GM18526 (cell line): ENCODE results near the gene LEF1.

Source experiments
- POLR2A ChIP-seq: IDR thresholded peaks from 3 replicates; pipeline ENCODE4 v1.6.1; 2011; ENCODE audit not compliant: insufficient read length; ENCODE audit errors: extremely low read depth

LEF1 gene

DNA sequence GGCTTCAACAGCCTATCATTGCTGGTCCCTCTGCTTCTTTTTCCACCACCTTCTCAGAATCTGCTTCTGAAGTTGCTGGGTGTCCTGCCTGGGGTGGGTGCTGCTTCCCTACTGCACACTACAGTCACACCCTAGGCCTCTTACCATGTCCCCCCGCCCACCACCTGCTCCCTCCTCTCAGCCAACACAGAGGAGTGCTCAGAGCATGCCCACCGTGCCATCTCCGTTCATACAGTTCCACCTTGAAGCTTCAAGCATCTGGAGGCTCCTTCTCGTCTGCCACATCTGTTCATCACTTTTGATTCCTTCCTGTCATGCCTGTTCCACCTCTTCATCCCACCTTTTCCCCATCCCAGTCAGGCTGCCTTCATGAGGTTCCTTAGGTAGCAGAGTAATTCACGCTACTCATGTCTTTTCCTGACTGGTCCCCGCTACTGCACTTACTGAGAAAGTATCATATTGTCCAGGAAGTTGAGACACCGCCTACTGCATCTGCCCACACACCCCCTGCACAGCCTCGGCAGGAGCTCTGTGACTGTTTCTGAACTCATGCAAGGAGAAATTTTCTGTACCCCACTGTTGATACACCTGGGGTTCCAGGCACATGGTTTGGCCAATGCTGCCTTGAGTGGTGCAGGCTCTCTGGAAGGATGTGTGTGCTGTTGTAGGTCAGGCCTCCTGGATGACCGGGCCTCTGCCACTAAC, 139.6 kb downstream of the LEF1 start:
- no peak for TF ChIP-seq POLR2A

DNA sequence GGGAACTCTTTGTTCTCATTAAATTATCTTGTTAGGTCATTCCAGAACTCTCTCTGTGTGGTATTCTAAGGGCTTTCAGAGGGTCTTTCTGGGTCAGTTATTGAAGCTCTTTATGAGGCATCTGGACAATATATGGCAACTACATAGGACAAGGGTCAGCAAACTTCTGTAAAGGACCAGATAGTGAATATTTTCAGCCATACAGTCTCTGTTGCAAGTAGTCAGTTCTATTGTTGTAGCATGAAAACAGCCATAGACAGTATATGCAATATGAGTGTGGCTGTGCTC, 143.9 kb downstream of the LEF1 start:
- TF ChIP-seq POLR2A: no peak

DNA sequence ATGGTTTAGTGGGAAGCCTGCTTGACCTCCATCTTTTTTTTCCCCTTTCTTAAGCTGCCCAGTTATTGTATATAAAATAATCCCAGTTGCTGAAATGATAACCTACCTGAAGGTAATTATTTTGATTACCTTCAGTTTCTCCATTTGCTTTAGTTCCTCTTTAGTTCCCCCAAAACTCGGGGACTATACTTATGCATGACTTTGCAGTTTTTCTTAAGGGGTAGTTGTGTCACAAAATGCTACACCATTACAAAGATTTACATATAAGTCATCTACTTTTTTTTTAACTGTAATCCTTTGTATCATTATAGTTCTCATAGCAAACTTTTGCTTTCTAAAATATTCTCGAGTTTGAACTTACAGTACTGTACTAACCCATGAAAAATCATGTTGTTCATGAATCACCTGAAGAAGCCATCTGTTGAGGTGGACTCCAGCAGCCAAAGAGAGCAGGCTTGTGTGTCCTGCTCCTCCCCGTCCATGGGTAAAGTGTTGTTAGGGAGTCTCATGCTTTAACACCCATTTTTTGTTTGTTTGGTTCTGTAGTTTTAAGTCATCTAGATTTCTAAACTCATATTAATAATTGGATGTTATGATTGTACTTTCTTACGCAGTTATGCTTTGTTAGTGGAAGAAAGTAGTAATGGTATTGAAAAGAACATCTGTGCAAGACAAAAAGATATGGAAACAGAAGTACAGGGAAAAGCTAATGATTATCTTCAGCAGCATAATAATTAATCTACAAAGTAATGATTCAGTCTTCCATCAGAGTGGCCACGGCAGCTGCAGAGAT, 144.5 kb downstream of the LEF1 start:
- TF ChIP-seq POLR2A: no peak

DNA sequence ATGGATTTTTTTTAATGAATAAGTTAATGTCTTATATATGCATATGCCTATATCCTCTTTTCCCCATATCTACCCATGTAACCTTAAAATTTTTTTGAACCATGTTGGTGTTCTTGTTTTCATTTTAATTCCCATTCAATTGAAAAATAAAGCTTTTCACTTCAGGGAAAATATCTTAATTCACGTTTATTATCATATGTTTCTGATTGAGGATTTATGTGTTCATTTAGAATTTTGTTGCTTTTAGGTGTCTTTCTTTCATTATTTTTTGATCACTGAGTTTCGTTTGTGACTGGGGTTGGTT, 149.9 kb downstream of the LEF1 start:
- TF ChIP-seq POLR2A: no peak

DNA sequence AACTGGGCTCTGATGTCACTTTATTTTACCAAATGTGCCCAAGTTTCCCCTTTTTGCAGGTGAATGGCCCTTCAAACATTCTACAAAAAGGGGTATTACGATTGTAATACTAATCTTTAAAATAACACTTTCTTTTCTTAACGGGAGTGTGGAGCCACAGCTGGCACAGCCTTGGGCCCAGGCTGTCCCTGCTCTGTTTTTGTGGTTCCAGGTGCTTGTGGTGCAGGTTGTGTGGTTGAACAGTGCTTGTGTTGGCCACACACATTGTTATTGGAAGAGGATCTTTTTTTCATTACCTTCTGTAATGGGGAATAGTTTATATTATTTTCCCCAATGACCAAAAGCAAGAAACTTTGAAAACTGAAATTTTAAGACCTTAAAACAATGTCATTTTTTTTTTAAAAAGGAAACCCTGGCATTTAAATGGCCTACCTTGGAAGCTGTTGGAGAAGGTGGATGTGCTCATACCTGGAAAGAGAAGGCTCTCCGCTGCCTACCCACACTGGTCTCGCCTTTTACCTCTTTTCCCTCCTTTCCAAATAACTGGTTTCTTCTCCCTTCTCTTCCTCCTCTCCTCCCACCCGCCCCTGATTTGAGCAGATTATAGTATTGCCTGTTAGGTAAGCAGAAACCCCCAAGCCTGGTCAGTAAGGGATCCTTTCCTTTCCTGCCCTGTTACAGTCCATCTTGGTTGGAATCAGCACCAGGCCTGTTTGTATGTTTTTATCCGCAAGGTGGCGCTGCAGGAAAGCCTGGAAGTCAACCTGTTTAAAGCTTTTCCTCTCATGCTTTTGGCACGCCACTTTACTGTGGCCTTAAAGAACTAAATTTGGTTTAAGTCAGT, 150.5 kb downstream of the LEF1 start:
- no peak for TF ChIP-seq POLR2A

DNA sequence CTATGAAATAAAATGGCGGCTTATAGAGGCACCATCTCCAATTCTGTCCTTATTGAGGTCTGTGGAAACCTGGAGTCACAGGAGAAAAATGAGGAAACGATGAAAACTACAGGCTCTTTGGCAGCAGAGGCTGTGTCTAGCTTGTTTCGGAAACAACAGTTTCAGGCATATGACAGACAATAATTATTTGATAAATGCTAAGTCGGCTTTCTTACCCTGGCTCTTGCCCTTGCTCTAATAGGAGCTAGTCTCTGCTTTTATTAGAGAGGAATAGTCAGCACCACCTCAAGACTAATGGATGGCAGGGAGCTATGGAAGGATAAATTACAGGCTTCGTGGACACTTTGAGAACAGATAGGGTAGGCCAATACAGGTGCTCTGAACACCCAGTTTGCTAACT, 154.8 kb downstream of the LEF1 start:
- TF ChIP-seq POLR2A: no peak

DNA sequence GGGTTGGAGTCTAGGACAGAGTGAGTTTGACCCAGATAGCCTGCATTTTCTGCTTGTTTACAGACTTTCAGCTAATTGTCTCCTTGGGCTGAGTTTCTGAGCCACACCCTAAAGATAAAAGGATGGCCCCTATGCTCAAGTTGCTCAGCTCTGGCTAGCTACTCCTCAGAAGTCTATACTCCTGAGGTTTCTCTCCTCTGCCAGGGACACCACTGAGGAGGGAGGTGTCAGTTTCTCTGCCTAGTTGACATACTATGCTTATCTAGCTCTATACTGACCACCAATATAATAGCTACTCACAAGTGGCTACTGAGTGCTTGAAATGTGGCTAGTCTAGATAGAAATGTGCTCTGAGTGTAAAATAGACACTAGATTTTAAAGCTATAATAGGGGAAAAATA, 155.4 kb downstream of the LEF1 start:
- no peak for TF ChIP-seq POLR2A

DNA sequence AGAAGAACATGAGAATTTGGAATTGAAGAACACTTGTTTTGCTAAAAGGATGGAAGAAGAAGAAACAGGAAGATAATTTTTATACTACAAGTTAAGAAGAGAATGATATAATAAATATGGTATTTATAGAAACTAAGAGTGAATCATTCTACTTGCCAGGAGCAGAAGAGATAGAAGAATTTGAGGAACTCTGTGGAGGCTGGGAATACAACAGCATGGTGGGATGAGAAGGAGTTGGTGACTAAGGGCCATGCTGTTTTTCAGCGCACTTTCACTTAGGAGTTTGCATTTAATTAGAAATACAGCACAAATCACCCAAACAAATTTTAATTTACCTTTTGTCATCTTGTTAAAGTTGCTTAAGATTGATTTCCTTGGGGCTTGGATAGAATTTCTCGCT, 158.6 kb downstream of the LEF1 start:
- TF ChIP-seq POLR2A: no peak

DNA sequence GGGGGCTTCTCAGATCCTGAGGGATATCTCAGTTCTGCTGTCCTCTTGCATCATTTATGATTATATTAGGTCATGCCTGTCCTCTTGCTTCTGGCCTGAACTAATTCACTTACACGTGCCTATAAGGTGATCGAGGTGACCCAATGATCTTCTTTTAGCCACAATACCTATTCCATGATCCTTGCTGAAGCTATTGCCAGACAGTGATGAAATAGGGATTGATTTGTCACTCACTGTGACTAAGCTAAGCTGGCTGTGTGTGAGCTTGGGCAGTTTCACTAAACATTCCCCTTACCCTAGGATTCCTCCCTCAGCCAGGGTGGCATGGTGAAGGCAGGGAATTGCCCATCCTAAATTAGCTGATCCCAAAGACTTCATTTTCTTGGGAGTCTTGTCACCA, 160.0 kb downstream of the LEF1 start:
- no peak for TF ChIP-seq POLR2A

DNA sequence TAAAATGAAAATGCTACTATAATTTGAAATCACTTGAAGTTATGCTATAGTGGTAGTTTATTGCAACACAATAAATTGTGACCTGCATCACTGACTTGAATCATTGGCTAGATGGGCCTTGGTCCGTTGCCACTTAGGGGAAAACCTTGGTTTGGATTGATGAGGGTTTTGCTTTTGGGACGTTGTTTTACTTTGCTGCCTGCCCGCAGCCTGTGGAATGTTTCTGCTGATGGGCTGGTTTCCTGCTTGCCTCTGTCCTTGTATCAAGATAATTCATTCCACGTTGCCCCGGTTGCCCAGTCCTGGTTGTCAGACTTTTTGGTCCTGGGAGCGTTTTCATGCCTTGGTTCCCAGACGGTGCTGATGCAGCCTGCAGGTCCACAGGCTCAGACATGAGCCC, 160.7 kb downstream of the LEF1 start:
- TF ChIP-seq POLR2A: no peak

DNA sequence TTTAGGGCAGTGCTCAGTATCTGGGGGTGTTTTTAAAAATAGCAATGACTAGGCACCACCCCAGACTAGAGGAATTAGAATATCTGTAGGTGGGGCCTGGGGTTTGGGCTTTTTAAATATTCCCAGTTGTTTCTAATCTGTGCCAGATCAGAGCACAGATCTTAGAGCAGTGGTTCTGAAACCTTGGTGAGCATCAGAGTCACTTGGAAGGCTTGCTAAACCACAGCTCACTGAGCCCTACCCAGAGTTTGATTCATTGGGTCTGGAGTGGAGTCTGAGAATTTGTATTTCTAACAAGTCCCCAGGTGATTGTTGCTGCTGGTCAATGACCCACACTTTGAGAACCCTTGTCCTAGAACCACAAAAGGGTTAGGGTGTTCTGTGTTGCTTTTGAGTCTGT, 162.4 kb downstream of the LEF1 start:
- TF ChIP-seq POLR2A: no peak

DNA sequence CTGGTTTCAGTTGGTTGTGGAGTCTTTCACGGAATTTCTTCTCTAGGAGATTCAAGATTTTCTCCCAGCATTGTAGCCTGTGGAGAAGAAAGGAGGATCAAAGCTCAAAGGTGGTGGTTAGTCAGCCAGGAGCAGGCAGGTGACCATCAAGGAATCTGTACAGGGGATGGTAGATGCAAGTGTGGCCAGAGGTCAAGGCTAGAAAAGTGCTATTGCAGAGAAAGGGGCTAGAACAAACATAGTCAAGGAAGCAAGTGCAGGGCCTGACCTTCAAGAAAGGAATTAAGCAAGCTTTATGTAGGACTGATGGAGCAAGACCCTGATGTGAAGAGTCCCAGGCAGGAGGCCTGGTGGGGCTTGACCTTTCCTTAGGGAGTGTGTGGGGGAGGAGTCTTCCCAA, 162.9 kb downstream of the LEF1 start:
- TF ChIP-seq POLR2A: no peak

DNA sequence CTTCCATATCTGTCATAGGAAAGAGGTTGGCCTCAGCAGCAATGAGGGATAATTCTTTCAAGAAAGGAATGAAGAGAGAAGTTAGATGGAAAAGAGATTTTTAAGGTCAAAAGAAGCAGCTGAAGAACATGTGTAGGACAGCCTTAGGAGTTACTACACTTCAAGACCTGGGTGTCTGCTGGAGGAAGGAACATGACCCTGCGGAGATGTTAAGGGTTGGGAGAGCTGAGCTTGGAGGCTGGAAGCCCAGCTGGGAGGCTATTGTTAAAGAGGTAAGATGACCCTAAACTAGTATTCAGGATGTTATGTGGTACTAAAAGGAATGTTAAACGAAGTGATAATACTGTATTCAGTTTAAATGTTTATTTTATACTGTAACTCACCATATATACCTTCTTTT, 164.1 kb downstream of the LEF1 start:
- no peak for TF ChIP-seq POLR2A

DNA sequence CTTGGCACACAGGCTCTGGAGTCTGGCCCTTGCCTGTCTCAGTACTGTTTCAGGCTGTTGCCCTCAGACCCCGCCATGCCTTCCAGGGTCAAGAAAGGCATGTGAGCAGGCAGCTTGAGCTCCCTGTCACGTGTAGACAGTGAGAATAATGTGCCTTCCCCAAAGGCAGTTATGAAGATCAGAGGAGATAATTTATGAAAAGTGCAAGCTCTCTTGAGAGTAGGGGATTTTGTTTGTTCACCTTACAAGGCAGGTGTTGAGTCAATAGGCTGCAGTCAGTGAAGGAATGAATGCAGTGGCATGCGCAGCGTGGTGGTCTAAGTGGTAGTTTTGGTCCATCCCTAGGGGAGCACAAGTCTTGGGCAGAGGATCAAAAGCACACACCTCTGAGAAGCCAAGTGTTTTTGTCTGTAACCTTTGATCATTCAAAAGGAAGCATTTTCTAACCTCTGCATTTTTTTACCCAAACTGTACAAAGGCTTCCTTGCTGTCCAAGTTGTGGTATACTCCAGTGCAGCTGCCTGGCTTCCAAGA, 164.7 kb downstream of the LEF1 start:
- TF ChIP-seq POLR2A: no peak

DNA sequence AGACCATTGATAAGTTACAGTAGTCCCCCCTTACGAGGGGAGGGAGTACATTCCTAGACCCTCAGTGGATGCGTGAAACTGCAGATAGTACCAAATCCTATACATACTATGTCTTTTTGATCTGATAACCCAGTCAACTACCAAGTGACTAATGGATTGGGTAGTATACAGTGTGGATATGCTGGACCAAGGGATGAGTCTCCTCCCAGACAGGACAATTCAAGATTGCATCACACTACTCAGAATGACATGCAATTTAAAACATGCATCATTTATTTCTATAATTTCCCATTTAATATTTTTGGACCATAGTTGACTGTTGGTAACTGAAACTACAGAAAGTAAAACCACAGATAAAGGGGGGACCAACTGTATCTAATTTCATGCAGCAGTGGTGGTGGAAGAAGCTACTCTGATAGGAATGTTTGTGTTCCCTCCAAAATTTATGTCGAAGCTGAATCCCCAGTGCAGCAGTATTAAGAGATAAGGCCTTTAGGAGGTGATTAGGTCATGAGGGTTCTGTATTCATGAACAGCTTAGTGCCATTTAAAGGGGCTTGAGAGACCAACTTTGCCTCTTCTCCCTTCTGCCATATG, 167.1 kb downstream of the LEF1 start:
- TF ChIP-seq POLR2A: no peak

DNA sequence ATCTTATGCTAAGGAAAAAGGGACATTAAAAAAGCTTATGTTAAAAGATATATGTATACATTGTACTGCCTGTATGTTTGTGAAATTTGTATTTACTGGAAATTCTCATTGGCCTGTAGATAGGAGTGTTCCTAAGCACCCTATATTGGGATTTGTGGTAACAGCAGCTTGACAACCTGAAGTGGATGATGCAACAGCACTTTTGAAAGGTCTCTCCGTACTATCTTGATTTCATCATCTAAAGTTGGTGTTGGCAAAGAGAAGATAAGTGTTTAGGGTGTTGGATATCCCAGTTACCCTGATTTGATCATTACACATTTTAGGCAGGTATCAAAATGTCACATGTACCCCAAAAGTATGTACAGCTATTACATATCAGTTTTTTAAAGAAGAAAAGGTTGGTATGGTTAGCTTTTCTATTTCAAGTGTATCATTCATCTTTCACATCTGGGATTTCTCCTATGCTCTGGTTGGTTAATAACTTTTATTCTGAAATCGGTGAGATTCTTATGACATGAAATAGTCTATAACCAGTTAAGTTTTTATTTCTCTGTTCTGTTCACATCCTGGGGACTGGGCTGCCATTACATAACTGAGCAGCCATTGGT, 168.7 kb downstream of the LEF1 start:
- no peak for TF ChIP-seq POLR2A

DNA sequence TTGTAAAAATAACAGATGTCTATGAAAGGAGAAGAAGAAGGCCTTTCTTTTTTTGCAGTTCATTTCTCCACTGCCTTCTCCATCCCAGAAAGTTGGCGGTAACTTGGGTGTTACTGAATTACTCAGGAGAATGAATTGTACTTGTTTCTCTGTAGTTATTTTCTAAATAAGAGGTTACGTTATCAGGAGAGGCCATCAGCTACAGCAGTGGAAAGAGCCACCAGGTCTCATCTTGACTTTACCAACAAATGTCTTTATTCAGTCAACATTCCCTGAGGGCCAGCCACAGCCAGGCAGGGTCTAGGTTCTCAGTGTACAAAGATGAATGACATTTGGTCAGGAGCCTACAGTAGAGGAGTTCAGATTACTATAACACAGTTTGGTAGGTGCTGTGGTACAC, 170.9 kb downstream of the LEF1 start:
- TF ChIP-seq POLR2A: no peak
